ENCODE data around the gene VAMP7.

VAMP7 gene

DNA sequence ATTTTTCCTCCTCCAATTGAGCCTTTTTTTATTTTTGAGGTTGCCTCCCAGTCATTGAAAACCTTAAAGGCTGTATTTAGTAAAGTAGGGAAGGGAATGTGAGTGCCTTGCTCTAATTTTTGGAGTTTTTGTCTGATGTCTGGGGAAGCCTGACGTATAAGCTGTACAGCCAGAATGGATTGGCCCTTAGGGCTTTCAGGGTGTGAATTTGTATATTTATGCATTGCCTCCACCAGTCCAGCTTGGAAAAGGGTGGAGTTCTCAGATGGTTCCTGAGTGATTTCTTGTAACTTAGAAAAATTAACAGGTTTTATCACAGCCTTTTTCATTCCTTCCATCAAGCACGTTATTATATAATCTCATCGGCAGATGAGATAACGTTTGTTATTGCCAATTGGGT, 107.7 kb downstream of the VAMP7 start:
- no peaks in the 10 kb centered on the region for H3K36me3 ChIP-seq (ENCODE audit: control insufficient read depth, insufficient read depth, low read length)
- H3K9ac ChIP-seq (ENCODE audit: low read depth, low read length), result no peak overlapping the region
- H3K9me3 ChIP-seq (ENCODE audit: control insufficient read depth, insufficient read depth, low read length), result peaks cover 76% of the 10 kb centered on the region
- no peaks in the 10 kb centered on the region for H3K4me1 ChIP-seq (ENCODE audit: control insufficient read depth, insufficient read depth, low read length)
- H3K27me3 ChIP-seq (ENCODE audit: control insufficient read depth, insufficient read depth, low read length), result no peaks in the 10 kb centered on the region
- no peak overlapping the region for H3K27ac ChIP-seq (ENCODE audit: low read depth, low read length)
- H3K4me3 ChIP-seq (ENCODE audit: low read depth, low read length), result no peak overlapping the region
